GM12865 (cell line): ENCODE results near the gene NSUN2.
A peak's percentile ranks its signal among the peaks of the same experiment; 100 is the strongest.

Source experiments
- DNase-seq: peaks from one replicate; pipeline ENCODE4 v3.0.0; 2010; ENCODE audit warnings: low read depth
- H3K4me3 ChIP-seq: 2 replicates; pipeline ENCODE4 v1.5.1; 2011; ENCODE audit warnings: mild to moderate bottlenecking, low read depth, low read length, control low read depth
- CTCF ChIP-seq: IDR thresholded peaks from 2 replicates; pipeline ENCODE4 v1.5.1; 2011; ENCODE audit warnings: low read length, control low read depth, low read depth, inconsistent platforms; ENCODE audit not compliant: insufficient read depth; ENCODE audit errors: missing control alignments

Gene NSUN2

GRCh38 chr5:6634306-6634705 is 1.5 kb upstream of the NSUN2 start:
- DNase-seq = peak; percentile 35
- H3K4me3 ChIP-seq = peak overlapping the region; percentile 95
- TF ChIP-seq CTCF = no peak

- DNase-seq = no peak
- TF ChIP-seq CTCF = peak; percentile 2
- peak overlapping the region; percentile 95 for H3K4me3 ChIP-seq
These were observed 813 bp upstream of the NSUN2 start for GRCh38 chr5:6633469-6634245.

- peak overlapping the region; percentile 95 for H3K4me3 ChIP-seq
- no peak for TF ChIP-seq CTCF
- no peak for DNase-seq
These were observed 438 bp downstream of the NSUN2 start for GRCh38 chr5:6632324-6632887.

- H3K4me3 ChIP-seq = peak overlapping the region; percentile 95
- no peak for TF ChIP-seq CTCF
- no peak for DNase-seq
These were observed 1.4 kb downstream of the NSUN2 start for GRCh38 chr5:6631441-6631840.

GRCh38 chr5:6626508-6626907 is 6.3 kb downstream of the NSUN2 start:
- DNase-seq = no peak
- TF ChIP-seq CTCF = no peak
- no peak overlapping the region for H3K4me3 ChIP-seq

- no peak for DNase-seq
- no peak overlapping the region for H3K4me3 ChIP-seq
- no peak for TF ChIP-seq CTCF
These were observed 8.9 kb downstream of the NSUN2 start for GRCh38 chr5:6623941-6624340.
